Stimulated activated CD8-positive, alpha-beta memory T cell treated with anti-CD3 and anti-CD28 coated beads, Interleukin-4, amount 100 ng/mL, for 1 hour (primary cell): ENCODE measurements around the gene NAA10.

Experiments used
- DNase-seq, 2 donors: peaks; one replicate each; pipeline ENCODE4 v3.0.0-alpha.2; 2020; ENCODE audit warnings: low read depth in 2 of 2, low spot score in 1 of 2

The NAA10 gene

GRCh38 chrX:153948847-153949805 is 14.3 kb upstream of the NAA10 start:
- DNase-seq, result no peak

- DNase-seq, result no peak
These were observed 13.2 kb upstream of the NAA10 start for GRCh38 chrX:153948002-153948466.

GRCh38 chrX:153947009-153947769 is 12.4 kb upstream of the NAA10 start:
- DNase-seq, result peak in 1 of 2 donors; percentile 64

GRCh38 chrX:153945956-153946943 is 11.4 kb upstream of the NAA10 start:
- no peak for DNase-seq

- DNase-seq, result no peak
These were observed 9.9 kb upstream of the NAA10 start for GRCh38 chrX:153944800-153945150.

GRCh38 chrX:153944140-153944799 is 9.4 kb upstream of the NAA10 start, which contains the start of gene RENBP:
RENBP (minus strand) TSS chrX:153944643; CDS start chrX:153944610, 33 bp downstream.
- no peak for DNase-seq

- no peak for DNase-seq
These were observed 6.8 kb upstream of the NAA10 start for GRCh38 chrX:153941336-153942252.

GRCh38 chrX:153939573-153939972 is 4.7 kb upstream of the NAA10 start:
- no peak for DNase-seq

- DNase-seq, result no peak
These were observed 3.5 kb upstream of the NAA10 start for GRCh38 chrX:153938226-153938786.

- no peak for DNase-seq
These were observed 2.2 kb upstream of the NAA10 start for GRCh38 chrX:153937056-153937455.

- no peak for DNase-seq
These were observed 552 bp upstream of the NAA10 start for GRCh38 chrX:153935326-153935851.

GRCh38 chrX:153934148-153934761 is 582 bp downstream of the NAA10 start:
- no peak for DNase-seq

GRCh38 chrX:153933748-153934147 is 1.1 kb downstream of the NAA10 start:
- no peak for DNase-seq

GRCh38 chrX:153932220-153932915 is 2.5 kb downstream of the NAA10 start:
- DNase-seq, result no peak

GRCh38 chrX:153931748-153932147 is 3.1 kb downstream of the NAA10 start:
- DNase-seq, result no peak

- no peak for DNase-seq
These were observed 3.7 kb downstream of the NAA10 start for GRCh38 chrX:153931151-153931550.
